Amniotic epithelial cell (primary cell): ENCODE measurements around the gene CCNB2.

Source experiments
- DNase-seq: peaks from one replicate; pipeline ENCODE4 v3.0.0-alpha.2; 2010; ENCODE audit warnings: low read depth

CCNB2 gene

DNA sequence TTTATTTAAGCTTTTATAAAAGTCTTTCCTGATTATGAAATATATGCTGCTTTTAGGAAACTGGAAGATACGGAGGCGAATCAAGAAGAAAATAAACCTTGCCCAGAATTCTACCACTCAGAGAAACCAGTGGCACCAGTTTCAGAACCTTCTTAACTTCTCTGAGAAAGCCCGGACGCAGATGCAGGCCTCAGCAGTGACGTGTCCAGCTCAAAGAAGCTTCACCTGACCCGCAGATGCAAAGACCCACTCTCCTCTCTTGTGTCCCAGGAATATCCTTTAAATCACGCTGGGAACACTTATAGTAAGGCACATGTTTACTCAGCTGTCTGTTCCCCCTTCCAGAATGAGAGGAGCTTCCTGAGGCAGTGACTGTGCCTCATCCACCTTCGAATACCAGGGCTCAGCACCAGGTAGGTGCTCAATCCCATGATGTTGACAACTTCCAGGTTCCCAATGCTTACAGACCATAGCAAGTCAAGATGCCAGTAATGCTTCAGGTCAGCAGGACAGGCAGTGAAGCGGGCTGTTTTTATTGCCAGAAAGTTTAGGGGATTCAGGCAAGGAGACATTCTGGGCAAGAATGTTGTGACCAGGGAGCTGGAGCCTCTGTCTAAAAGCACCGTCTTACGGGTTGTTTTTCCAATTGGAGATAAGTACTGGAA lies 61.8 kb downstream of the CCNB2 start:
- no peak for DNase-seq

DNA sequence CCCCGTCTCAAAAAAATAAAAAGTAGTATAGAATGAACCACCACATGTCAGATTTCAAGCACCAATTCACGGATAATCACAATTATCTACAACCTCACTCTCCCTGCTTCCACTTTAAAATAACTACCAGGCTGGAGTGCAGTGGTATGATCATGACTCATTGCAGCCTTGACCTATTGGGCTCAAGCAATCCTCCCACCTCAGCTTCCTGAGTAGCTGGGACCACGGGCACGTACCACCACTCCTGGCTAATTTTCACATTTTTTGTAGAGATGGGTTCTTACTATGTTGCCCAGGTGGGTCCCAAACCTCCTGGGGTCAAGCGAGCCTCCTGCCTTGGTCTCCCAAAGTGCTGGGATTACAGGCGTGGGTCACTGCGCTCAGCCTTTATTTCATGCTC lies 63.6 kb downstream of the CCNB2 start:
- peak; percentile 66 for DNase-seq

DNA sequence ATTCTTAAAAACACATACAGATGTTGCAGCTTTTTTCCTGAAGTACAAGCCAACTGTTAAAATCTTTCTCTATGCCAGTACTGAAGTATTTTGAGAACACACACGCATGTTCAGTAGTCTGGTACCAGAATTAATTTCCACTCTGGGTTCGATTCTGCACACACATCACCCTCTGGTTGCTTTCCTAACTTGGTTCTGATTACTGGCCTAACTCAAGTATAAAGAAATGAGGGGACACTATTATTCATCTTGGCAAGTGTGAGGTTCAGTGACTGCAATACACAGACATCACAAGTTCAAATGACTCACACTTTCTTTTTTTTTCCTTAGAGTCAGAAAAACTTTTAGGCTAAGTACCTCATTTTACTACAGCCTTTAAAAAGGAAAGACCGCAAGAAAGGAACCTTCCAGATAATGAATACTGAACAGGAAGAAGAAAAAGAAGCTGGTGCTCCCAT lies 64.3 kb downstream of the CCNB2 start:
- DNase-seq, result peak; percentile 83

DNA sequence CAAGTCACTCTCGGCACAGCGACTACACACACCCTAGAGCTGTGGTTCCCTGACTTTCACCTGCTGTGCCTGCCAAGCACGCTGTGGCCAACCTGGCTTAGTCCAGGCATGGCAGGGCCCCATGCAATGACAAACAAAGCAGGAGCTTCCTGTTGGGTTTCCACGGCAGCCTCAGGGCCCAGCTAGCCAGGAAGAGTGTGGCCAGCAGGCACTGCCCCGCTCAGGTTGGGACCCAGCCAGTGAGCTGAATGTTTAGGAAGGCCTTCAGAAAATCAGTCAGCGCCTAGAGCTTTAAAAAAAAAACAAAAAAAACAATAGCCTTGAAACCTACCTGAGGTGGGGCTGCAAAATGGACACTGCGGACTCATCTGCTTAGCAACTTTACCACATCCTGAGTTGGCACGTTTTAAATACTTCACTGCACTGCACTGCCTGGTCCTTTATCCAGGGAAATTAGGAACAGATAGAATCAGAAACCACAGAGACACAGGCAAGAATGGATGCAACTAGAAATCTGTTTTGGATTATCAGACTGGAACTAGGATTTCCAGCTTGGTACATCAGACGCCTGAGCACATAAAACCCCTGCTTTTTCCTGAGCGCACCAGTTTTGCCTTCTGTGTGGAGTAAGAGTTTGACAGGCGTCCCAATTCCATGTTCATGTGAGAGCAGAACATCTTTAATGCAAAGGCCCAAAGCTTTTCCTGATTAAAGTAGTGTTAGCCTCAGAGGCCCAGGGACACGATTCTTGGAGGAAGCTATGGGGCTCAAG lies 65.5 kb downstream of the CCNB2 start:
- DNase-seq, result peak; percentile 26

DNA sequence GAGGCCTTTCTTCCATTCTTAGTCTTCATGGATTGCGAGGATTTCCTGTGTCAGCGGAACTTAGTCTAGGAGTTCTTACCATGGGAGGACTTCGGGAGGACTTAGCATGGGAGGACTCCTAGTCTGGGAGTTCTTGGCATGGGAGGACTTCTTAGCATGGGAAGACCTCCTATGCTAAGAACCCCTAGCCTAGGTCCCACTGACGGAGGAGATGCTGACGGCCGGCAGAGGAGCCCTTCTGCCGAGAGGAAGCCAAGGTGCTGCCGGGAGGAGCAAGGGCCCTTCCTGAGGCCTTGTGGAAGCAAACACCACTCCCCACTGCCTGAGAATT lies 66.1 kb downstream of the CCNB2 start:
- DNase-seq, result no peak

DNA sequence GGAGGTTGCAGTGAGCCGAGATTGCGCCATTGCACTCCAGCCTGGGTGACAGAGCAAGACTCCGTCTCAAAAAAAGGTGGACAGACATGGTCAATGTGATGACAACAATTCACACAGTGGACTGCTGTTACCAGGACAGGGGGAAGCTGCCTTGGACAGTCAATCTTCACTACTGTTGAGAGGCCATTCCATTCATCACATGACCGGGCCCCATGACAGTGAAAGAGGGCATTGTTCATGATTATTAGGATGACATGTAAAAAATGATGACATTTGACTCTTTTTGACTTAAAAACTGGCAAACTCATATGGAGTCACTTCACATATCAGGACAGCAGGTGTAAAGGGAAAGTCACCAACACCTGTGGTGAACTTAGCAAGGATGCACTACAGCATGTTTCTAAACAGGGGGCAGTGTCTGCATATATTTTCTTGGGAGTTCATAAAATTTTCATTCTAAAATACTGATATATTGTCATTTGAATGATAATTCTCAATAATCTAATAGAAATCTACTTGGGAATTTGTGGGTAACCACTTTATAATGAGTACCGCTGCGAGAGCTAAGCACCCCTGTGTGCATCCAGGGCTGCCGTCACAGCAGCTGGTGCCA lies 67.4 kb downstream of the CCNB2 start:
- no peak for DNase-seq

DNA sequence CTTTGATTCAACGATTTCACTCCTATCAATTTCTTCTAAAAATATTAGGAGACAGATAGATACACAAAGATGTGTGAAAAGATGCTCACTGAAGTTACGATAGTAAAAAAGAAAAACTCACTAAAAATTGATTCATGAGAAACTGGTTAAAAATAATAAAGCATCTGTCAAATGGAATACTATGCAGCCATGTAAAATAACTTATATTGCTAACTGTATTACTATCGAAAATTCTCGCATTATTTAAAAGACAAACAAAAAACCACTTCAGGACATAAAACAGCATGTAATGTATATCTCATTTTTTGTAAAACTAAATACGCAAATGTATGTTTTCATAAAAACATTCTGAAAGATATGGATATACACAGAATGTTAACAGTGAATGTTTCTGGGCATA lies 68.2 kb downstream of the CCNB2 start:
- no peak for DNase-seq

DNA sequence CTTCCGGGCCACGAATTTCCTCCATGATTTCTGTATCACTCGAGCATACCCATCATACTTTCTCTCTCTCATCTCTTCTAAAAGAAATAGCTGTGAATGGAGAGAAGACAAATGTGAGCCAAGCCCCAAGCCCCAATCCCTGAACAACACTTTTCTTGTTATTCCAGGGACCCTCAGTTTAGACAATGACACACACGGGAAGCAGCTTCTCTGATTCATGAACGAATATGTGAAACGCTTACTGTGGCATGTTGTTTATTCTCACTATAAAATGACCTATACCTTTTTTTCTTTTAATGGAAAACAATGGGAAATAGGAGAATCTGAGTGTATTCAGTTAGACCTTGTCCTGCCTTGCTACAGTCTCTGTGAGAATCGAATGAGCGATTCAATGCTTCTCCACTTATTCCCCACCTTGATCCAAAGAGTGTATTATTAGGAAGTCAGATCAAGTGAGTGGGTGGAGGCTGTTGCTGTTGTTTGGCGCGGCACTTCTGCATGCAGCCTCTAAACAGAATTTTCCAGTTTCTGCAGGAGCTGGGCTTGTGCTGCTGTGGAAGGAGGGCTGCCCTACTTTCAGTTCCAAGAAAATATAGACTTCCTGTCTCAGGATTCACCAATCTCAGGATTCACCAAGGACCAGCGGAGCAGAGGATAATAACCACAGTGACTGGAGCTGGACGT lies 69.3 kb downstream of the CCNB2 start:
- DNase-seq, result no peak
